Measurements from ENCODE around the gene C1orf105. TPM values are rescaled to one million over a fixed set of nuclear protein-coding genes. Genes with fewer than 3 reads are reported as not detected.

Gene C1orf105
- total RNA-seq, 2 experiments from 2014 or later: not detected

- intact Hi-C loops (cut with DNase I, micrococcal nuclease): no loop called here
- H3K4me1 Mint-ChIP-seq: peaks cover 16% of the 10 kb centered on the region
- ATAC-seq: peak; percentile 61
- H3K36me3 Mint-ChIP-seq (ENCODE audit: low read depth): no peaks in the 10 kb centered on the region
- H3K9me3 Mint-ChIP-seq (ENCODE audit: low read depth): no peaks in the 10 kb centered on the region
- no peaks in the 10 kb centered on the region for H3K27me3 Mint-ChIP-seq
- ChIA-PET CTCF (interaction anchor here (0.7 to 2.0 kb wide), 6 partner anchors 66 to 410 kb away, joined by 3 to 6 read pairs (median 3); no protein-coding TSS in a partner anchor), POLR2A (no interaction called here)
- no peak overlapping the region for H3K27ac Mint-ChIP-seq
- DNase-seq: no peak
- H3K4me3 Mint-ChIP-seq: no peak overlapping the region
These were observed 14.6 kb upstream of the C1orf105 start for GRCh38 chr1:172405912-172406311.

- peaks cover 13% of the 10 kb centered on the region for H3K4me1 Mint-ChIP-seq
- H3K27me3 Mint-ChIP-seq: no peaks in the 10 kb centered on the region
- ChIA-PET POLR2A (no interaction called here), CTCF (interaction anchor here (0.7 kb wide), 2 partner anchors 10 to 599 kb away, joined by 3 read pairs; no protein-coding TSS in a partner anchor)
- no peak for ATAC-seq
- DNase-seq: no peak
- H3K4me3 Mint-ChIP-seq: no peak overlapping the region
- no peaks in the 10 kb centered on the region for H3K9me3 Mint-ChIP-seq (ENCODE audit: low read depth)
- H3K36me3 Mint-ChIP-seq (ENCODE audit: low read depth): no peaks in the 10 kb centered on the region
- no peak overlapping the region for H3K27ac Mint-ChIP-seq
- intact Hi-C loops (cut with DNase I, micrococcal nuclease): no loop called here
These were observed 13.5 kb upstream of the C1orf105 start for GRCh38 chr1:172406968-172407367.

GRCh38 chr1:172408958-172409357 lies 11.5 kb upstream of the C1orf105 start:
- no peak overlapping the region for H3K27ac Mint-ChIP-seq
- H3K4me3 Mint-ChIP-seq: no peak overlapping the region
- ChIA-PET CTCF (interaction anchor here (0.5 to 1.4 kb wide), 2 partner anchors 9 to 14 kb away, joined by 4 to 7 read pairs; no protein-coding TSS in a partner anchor), POLR2A (no interaction called here)
- H3K9me3 Mint-ChIP-seq (ENCODE audit: low read depth): no peaks in the 10 kb centered on the region
- H3K36me3 Mint-ChIP-seq (ENCODE audit: low read depth): no peaks in the 10 kb centered on the region
- no peaks in the 10 kb centered on the region for H3K27me3 Mint-ChIP-seq
- intact Hi-C loops (cut with DNase I, micrococcal nuclease): no loop called here
- ATAC-seq (no peak), DNase-seq (no peak)
- peaks cover 17% of the 10 kb centered on the region for H3K4me1 Mint-ChIP-seq

GRCh38 chr1:172410027-172410426 lies 10.5 kb upstream of the C1orf105 start:
- no peak for ATAC-seq
- intact Hi-C loops (cut with DNase I, micrococcal nuclease): no loop called here
- POLR2A ChIA-PET: no interaction called here
- no peaks in the 10 kb centered on the region for H3K36me3 Mint-ChIP-seq (ENCODE audit: low read depth)
- H3K4me3 Mint-ChIP-seq: no peak overlapping the region
- H3K27me3 Mint-ChIP-seq: no peaks in the 10 kb centered on the region
- H3K27ac Mint-ChIP-seq: no peak overlapping the region
- CTCF ChIA-PET: interaction anchor here (1.6 kb wide), 1 partner anchor 33 kb away, joined by 4 read pairs; the partner anchor contains the start of gene PIGC
- H3K4me1 Mint-ChIP-seq: peaks cover 17% of the 10 kb centered on the region
- no peak for DNase-seq
- H3K9me3 Mint-ChIP-seq (ENCODE audit: low read depth): no peaks in the 10 kb centered on the region

GRCh38 chr1:172411791-172412338 lies 8.6 kb upstream of the C1orf105 start:
- Mint-ChIP-seq H3K4me1 (peaks cover 10% of the 10 kb centered on the region), H3K4me3 (no peak overlapping the region), H3K27ac (no peak overlapping the region), H3K9me3 (ENCODE audit: low read depth) (no peaks in the 10 kb centered on the region), H3K36me3 (ENCODE audit: low read depth) (no peaks in the 10 kb centered on the region), H3K27me3 (no peaks in the 10 kb centered on the region)
- POLR2A ChIA-PET: interaction anchor here (0.7 to 0.9 kb wide), 2 partner anchors 53 to 74 kb away, joined by 4 read pairs; no protein-coding TSS in a partner anchor
- ATAC-seq (peak; percentile 92), DNase-seq (no peak)
- CTCF ChIA-PET: interaction anchor here (0.7 to 2.5 kb wide), 8 partner anchors 8 to 231 kb away, joined by 3 to 11 read pairs (median 4); no protein-coding TSS in a partner anchor
- intact Hi-C loops (cut with DNase I, micrococcal nuclease): no loop called here

GRCh38 chr1:172414331-172414730 lies 6.2 kb upstream of the C1orf105 start:
- intact Hi-C loops (cut with DNase I, micrococcal nuclease): no loop called here
- ATAC-seq (no peak), DNase-seq (no peak)
- peaks cover 12% of the 10 kb centered on the region for H3K4me1 Mint-ChIP-seq
- no peaks in the 10 kb centered on the region for H3K27me3 Mint-ChIP-seq
- no peak overlapping the region for H3K4me3 Mint-ChIP-seq
- H3K27ac Mint-ChIP-seq: no peak overlapping the region
- no peaks in the 10 kb centered on the region for H3K9me3 Mint-ChIP-seq (ENCODE audit: low read depth)
- H3K36me3 Mint-ChIP-seq (ENCODE audit: low read depth): no peaks in the 10 kb centered on the region
- CTCF ChIA-PET: no interaction called here
- POLR2A ChIA-PET: no interaction called here

- peaks cover 17% of the 10 kb centered on the region for H3K4me1 Mint-ChIP-seq
- no peak overlapping the region for H3K27ac Mint-ChIP-seq
- CTCF ChIA-PET: interaction anchor here (0.5 to 3.5 kb wide), 9 partner anchors 10 to 1762 kb away, joined by 3 to 18 read pairs (median 3); partner anchors contain the start of gene PIGC
- ATAC-seq: no peak
- DNase-seq: no peak
- POLR2A ChIA-PET: no interaction called here
- H3K4me3 Mint-ChIP-seq: no peak overlapping the region
- intact Hi-C loops (cut with DNase I, micrococcal nuclease): no loop called here
- no peaks in the 10 kb centered on the region for H3K27me3 Mint-ChIP-seq
- no peaks in the 10 kb centered on the region for H3K9me3 Mint-ChIP-seq (ENCODE audit: low read depth)
- no peaks in the 10 kb centered on the region for H3K36me3 Mint-ChIP-seq (ENCODE audit: low read depth)
These were observed 3.9 kb upstream of the C1orf105 start for GRCh38 chr1:172416496-172417035.

- Mint-ChIP-seq H3K4me1 (peaks cover 11% of the 10 kb centered on the region), H3K9me3 (ENCODE audit: low read depth) (no peaks in the 10 kb centered on the region), H3K4me3 (no peak overlapping the region), H3K27ac (no peak overlapping the region), H3K27me3 (no peaks in the 10 kb centered on the region), H3K36me3 (ENCODE audit: low read depth) (no peaks in the 10 kb centered on the region)
- DNase-seq: no peak
- POLR2A ChIA-PET: no interaction called here
- CTCF ChIA-PET: interaction anchor here (0.6 to 3.5 kb wide), 9 partner anchors 10 to 1689 kb away, joined by 3 to 18 read pairs (median 6); partner anchors contain the start of gene PIGC
- intact Hi-C loops (cut with DNase I, micrococcal nuclease): no loop called here
- ATAC-seq: no peak
These were observed 2.9 kb upstream of the C1orf105 start for GRCh38 chr1:172417557-172417956.

GRCh38 chr1:172421974-172422604 lies 1.6 kb downstream of the C1orf105 start:
- CTCF ChIA-PET: interaction anchor here (0.5 to 1.7 kb wide), 5 partner anchors 14 to 387 kb away, joined by 3 to 7 read pairs (median 3); partner anchors contain the start of gene PIGC
- POLR2A ChIA-PET: no interaction called here

GRCh38 chr1:172423336-172423735 lies 2.9 kb downstream of the C1orf105 start:
- no peak overlapping the region for H3K27ac Mint-ChIP-seq
- intact Hi-C loops (cut with DNase I, micrococcal nuclease): loop anchor here (10.0 kb wide), 2 partner anchors 619 to 779 kb away; no protein-coding TSS in a partner anchor
- ATAC-seq: no peak
- POLR2A ChIA-PET: no interaction called here
- no peak overlapping the region for H3K4me3 Mint-ChIP-seq
- CTCF ChIA-PET: no interaction called here
- H3K27me3 Mint-ChIP-seq: no peaks in the 10 kb centered on the region
- peaks cover 11% of the 10 kb centered on the region for H3K4me1 Mint-ChIP-seq
- H3K36me3 Mint-ChIP-seq (ENCODE audit: low read depth): no peaks in the 10 kb centered on the region
- no peaks in the 10 kb centered on the region for H3K9me3 Mint-ChIP-seq (ENCODE audit: low read depth)
- no peak for DNase-seq

More at GRCh38 chr1:172421974-172422604, 1.6 kb downstream of the C1orf105 start:
- ATAC-seq (no peak), DNase-seq (no peak)
- Mint-ChIP-seq H3K36me3 (ENCODE audit: low read depth) (no peaks in the 10 kb centered on the region), H3K27ac (no peak overlapping the region), H3K9me3 (ENCODE audit: low read depth) (no peaks in the 10 kb centered on the region), H3K4me3 (no peak overlapping the region), H3K4me1 (peaks cover 11% of the 10 kb centered on the region), H3K27me3 (no peaks in the 10 kb centered on the region)
- intact Hi-C loops (cut with DNase I, micrococcal nuclease): loop anchor here (10.0 kb wide), 2 partner anchors 617 to 777 kb away; no protein-coding TSS in a partner anchor

- DNase-seq (no peak), ATAC-seq (no peak)
- Mint-ChIP-seq H3K27ac (no peak overlapping the region), H3K36me3 (ENCODE audit: low read depth) (no peaks in the 10 kb centered on the region), H3K4me1 (peaks cover 9% of the 10 kb centered on the region), H3K9me3 (ENCODE audit: low read depth) (no peaks in the 10 kb centered on the region), H3K4me3 (no peak overlapping the region), H3K27me3 (no peaks in the 10 kb centered on the region)
- intact Hi-C loops (cut with DNase I, micrococcal nuclease): loop anchor here (10.0 kb wide), 2 partner anchors 621 to 781 kb away; no protein-coding TSS in a partner anchor
- ChIA-PET POLR2A (no interaction called here), CTCF (interaction anchor here (0.7 to 3.0 kb wide), 4 partner anchors 18 to 335 kb away, joined by 3 to 11 read pairs (median 4); partner anchors contain the start of gene PIGC)
These were observed 4.9 kb downstream of the C1orf105 start for GRCh38 chr1:172425339-172425738.
